Measurements from ENCODE around the gene LILRB3. TPM values are rescaled to one million over a fixed set of nuclear protein-coding genes. Genes with fewer than 3 reads are reported as not detected.
"Not testable (repeated sequence)": the region's sequence is repeated elsewhere in the genome, so short reads cannot be mapped to it uniquely, and the experiment has no call there.

LILRB3 gene
- total RNA-seq, 2 experiments from 2014 or later = 5.3 to 5.8 TPM

DNA sequence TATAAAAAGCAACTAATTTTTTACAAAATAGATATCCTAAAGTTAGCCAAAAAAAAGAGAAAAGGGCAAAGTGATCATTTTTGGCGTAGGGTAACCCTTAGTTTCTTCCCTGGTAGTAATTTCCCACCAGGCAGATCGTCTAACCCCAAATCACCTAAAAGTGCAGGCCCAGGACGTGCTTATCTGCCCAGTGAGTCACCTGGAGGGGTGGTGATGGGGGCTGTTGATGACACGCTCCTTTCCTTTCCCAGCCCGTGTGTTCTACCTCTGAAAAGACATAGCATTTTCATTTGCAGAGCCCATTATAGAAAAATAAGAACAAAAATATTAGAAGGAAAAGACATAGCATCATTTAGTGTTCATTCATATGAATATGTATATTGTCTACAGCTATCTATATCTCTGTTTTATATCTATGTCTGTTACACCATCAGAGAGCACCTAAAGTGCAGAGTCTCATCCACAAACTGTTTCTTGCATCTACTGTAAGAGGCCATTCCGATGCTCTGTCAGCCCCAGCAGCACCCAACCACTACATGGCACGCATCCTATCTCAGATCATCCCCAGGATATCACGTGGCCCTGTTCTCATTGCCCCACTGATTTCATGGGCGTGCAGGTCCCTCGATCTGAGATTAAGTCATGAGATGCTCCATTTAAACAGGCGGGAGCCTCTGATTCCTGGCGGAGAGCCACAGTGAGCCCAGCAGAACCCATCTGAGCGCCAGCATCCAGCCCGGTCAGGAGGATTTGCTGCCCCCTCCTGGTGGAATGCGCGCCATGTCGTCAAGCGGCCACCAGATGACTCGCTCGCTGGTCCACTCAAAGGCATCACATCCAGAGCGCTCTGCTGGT is 8.5 kb upstream of the LILRB3 start:
- Mint-ChIP-seq H3K27me3 (peaks cover 53% of the 10 kb centered on the region), H3K4me3 (no peak overlapping the region), H3K36me3 (ENCODE audit: low read depth) (no peaks in the 10 kb centered on the region), H3K4me1 (peaks cover 5% of the 10 kb centered on the region), H3K27ac (no peak overlapping the region), H3K9me3 (no peaks in the 10 kb centered on the region)
- CTCF ChIA-PET = interaction anchor here (0.6 kb wide), 1 partner anchor 42 kb away, joined by 5 read pairs; the partner anchor contains the start of gene MBOAT7
- DNase-seq = peak; percentile 86
- POLR2A ChIA-PET = interaction anchor here (1.0 kb wide), 2 partner anchors 20 to 31 kb away, joined by 3 to 4 read pairs; no protein-coding TSS in a partner anchor

DNA sequence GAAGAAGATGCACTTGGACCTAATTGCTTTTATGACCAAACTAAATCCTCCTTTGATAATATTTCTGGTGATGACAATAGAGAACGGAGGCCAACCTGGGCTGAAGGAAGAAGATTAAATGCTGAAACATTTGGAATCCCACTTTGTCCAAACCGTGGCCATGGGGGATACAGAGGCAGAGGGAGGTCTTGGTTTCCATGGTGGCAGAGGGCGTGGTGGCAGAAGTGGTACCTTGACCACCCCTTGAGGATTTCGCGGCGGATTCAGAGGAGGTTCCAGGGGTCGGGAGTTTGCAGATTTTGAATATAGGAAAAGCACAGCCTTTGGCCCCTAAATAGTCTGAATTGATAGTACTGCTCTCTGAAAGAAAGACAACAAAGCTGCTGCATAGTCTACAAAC is 7.2 kb upstream of the LILRB3 start:
- Mint-ChIP-seq H3K27me3 (peaks cover 52% of the 10 kb centered on the region), H3K4me3 (no peak overlapping the region), H3K9me3 (no peaks in the 10 kb centered on the region), H3K36me3 (ENCODE audit: low read depth) (no peaks in the 10 kb centered on the region), H3K27ac (no peak overlapping the region), H3K4me1 (peaks cover 5% of the 10 kb centered on the region)
- CTCF ChIA-PET = interaction anchor here (0.7 kb wide), 1 partner anchor 93 kb away, joined by 4 read pairs; no protein-coding TSS in a partner anchor
- no peak for DNase-seq
- POLR2A ChIA-PET = no interaction called here

DNA sequence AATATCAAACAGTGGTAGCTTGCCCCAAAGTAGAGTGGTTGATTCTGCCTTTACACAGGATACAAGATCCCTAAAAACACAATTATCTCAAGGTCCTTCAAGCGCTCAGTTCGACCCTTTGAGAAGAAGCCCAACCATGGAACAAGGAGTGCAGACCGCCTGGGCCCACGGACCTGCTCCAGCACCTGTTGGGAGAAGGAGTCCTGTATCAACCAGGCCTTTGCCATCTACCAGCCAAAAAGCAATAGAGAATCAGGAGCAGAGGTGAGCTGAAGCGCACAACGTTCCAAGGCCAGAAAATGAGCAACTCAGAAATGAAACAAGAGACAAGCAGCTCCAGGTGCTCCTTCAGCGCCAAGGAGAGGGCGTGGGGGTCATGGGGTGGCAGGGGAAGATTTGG is 6.3 kb upstream of the LILRB3 start:
- CTCF ChIA-PET = interaction anchor here (1.4 kb wide), 1 partner anchor 37 kb away, joined by 3 read pairs; no protein-coding TSS in a partner anchor
- POLR2A ChIA-PET = interaction anchor here (1.0 kb wide), 1 partner anchor 18 kb away, joined by 3 read pairs; no protein-coding TSS in a partner anchor
- peaks cover 43% of the 10 kb centered on the region for H3K27me3 Mint-ChIP-seq
- H3K4me1 Mint-ChIP-seq = peaks cover 5% of the 10 kb centered on the region
- H3K9me3 Mint-ChIP-seq = no peaks in the 10 kb centered on the region
- no peaks in the 10 kb centered on the region for H3K36me3 Mint-ChIP-seq (ENCODE audit: low read depth)
- no peak overlapping the region for H3K27ac Mint-ChIP-seq
- DNase-seq = no peak
- no peak overlapping the region for H3K4me3 Mint-ChIP-seq

DNA sequence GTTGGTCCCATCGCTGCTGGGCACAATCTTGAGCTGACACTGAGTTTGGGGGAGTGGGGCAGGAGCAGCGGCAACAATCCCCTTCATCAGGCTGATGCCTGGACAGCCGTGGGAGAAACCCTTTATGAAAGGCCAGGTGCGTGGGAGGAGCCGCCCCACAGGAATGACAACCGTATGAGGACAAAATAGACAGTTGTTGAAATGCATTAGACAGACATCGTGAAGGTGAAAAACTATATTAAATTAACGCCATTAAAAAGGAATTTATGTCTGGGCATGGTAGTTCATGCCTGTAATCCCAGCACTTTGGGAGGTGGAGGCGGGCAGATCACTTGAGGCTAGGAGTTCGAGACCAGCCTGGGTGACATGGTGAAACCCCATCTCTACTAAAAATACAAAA is 1.8 kb upstream of the LILRB3 start:
- H3K4me3 Mint-ChIP-seq; POLR2A ChIA-PET; DNase-seq; H3K9me3 Mint-ChIP-seq; H3K27ac Mint-ChIP-seq; CTCF ChIA-PET; H3K36me3 Mint-ChIP-seq (ENCODE audit: low read depth): not testable (repeated sequence)
- peaks cover 19% of the 10 kb centered on the region for H3K4me1 Mint-ChIP-seq
- H3K27me3 Mint-ChIP-seq = peaks cover 24% of the 10 kb centered on the region

DNA sequence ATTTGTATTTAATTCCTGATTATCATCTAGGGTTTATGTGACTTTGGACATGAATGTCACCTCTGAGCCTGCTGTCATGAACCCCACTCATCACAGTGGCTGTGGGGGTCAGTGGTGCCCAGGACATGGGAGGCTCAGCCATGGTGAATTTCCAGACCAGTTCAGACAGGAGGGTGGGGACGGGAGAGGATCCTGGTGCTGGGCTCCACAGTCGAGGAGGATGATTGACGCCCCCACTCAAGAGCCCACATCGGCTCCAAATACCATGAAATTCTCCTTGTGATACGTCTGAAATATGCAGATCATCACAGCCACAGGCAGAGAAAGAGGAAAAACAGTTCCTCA is 1.1 kb upstream of the LILRB3 start:
- POLR2A ChIA-PET; H3K36me3 Mint-ChIP-seq (ENCODE audit: low read depth); DNase-seq; CTCF ChIA-PET; H3K27ac Mint-ChIP-seq; H3K9me3 Mint-ChIP-seq; H3K4me3 Mint-ChIP-seq: not testable (repeated sequence)
- Mint-ChIP-seq H3K4me1 (peaks cover 19% of the 10 kb centered on the region), H3K27me3 (peaks cover 20% of the 10 kb centered on the region)

DNA sequence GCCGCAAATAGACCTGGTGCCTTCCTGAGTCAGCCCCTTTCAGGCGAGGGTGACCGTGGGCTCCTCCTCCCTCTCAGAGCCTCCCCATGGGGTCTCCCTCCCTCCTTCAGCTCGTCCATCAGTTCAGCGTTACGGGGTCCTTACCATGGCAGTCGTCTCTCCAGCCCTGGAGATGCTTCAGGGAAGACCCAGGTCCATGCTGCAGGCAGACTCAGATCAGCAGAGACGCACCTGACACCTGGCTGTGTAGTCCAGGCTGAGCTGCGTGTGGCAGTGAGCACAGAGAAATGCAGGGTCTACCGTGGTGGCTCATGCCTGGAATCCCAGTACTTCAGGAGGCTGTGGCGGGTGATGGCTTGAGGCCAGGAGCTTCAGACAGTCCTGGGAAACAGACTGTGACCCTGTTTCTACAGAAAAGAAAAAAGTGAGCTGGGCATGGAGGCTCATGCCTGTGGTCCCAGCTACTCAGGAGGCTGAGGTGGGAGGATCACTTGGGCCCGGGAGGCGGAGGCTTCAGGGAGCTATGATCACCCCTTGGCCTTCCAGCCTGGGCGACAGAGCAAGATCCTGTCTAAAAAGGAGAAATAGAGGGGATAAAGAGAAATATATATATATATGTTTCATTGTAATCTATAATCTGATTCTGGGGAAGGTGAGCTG is 600 bp upstream of the LILRB3 start:
- CTCF ChIA-PET; H3K9me3 Mint-ChIP-seq; DNase-seq; H3K36me3 Mint-ChIP-seq (ENCODE audit: low read depth); POLR2A ChIA-PET: not testable (repeated sequence)
- Mint-ChIP-seq H3K4me3 (peak overlapping the region; percentile 59), H3K27ac (peak overlapping the region; percentile 59), H3K27me3 (peaks cover 18% of the 10 kb centered on the region), H3K4me1 (peaks cover 19% of the 10 kb centered on the region)

DNA sequence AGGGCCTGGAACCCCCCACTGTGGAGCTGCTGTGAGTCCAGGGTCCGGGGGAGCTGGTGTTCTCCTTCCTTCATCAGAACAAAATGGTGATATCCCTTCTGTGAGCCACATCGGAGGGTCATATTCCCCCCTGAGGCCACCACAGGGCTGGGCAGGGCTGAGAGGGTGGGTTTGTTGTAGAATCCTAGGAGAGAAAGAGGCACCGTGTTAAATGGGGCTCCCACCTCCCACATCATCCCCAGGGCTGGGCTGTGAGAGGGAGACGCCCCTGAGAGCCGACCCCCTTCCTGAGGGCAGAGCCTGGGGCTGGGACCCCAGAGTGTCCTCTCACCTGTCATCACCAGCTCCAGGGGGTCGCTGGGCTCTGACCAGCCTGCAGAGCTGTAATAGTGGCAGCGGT is 860 bp downstream of the LILRB3 start:
- H3K4me3 Mint-ChIP-seq; DNase-seq; H3K27ac Mint-ChIP-seq; H3K36me3 Mint-ChIP-seq (ENCODE audit: low read depth); CTCF ChIA-PET; H3K9me3 Mint-ChIP-seq; POLR2A ChIA-PET: not testable (repeated sequence)
- Mint-ChIP-seq H3K27me3 (peaks cover 12% of the 10 kb centered on the region), H3K4me1 (peaks cover 19% of the 10 kb centered on the region)

DNA sequence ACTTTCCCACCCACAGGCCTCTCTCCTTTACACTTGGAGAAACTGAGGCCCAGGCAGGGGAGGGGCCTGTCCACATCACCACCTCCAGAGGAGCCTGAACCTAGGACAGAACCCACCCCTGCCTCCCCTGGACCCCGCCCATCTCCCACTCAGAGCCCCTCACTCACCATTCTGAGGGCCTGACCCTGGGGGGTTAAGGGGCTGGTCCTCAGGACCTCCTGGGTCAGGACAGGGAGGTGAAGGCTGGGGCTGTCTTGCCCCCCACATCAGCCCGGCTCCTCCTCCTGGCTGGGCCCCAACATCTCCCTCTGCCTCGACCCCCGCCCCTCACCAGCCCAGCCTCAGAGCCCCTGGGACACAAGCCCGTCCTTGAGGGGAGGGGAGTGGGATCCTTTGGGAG is 3.1 kb downstream of the LILRB3 start:
- H3K27me3 Mint-ChIP-seq, POLR2A ChIA-PET, H3K27ac Mint-ChIP-seq, H3K4me3 Mint-ChIP-seq, DNase-seq, H3K9me3 Mint-ChIP-seq, CTCF ChIA-PET: not testable (repeated sequence)
- Mint-ChIP-seq H3K36me3 (ENCODE audit: low read depth) (peaks cover 11% of the 10 kb centered on the region), H3K4me1 (peaks cover 19% of the 10 kb centered on the region)

DNA sequence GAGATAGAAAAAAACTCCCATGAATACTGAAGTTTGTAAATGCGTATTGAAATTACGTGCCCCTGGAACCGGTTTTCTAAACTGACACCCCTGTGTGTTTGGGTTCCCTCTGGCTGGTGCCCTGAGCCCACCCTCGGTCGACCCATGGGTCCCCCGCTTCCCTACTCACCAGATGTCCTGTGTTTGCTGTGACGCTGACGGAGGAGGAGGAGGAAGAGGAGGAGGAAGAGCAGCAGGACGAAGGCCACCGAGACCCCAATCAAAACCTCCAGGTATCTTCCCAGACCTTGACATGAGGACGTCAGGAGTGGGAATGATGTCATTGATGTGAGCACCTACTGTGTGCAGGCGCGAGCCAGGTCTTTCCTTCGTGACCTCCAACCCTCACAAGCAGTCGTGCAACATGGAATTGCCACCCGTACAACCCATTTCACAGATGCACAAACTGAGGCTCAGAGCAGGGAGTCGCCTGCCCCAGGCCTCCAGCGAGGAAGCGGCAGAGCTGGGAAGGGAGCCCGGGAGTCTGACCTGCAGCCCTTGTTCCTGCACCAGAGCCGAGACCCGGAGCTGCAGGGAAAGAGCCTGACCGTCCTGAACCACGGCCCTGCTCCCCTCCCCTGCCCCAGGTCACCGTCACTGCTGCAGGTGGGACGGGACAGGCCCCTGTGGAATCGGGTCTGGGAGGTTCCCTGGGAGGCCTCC is 3.7 kb downstream of the LILRB3 start:
- CTCF ChIA-PET = no interaction called here
- POLR2A ChIA-PET = no interaction called here
- peaks cover 7% of the 10 kb centered on the region for H3K27me3 Mint-ChIP-seq
- no peak overlapping the region for H3K27ac Mint-ChIP-seq
- peaks cover 12% of the 10 kb centered on the region for H3K36me3 Mint-ChIP-seq (ENCODE audit: low read depth)
- H3K4me1 Mint-ChIP-seq = peaks cover 19% of the 10 kb centered on the region
- no peaks in the 10 kb centered on the region for H3K9me3 Mint-ChIP-seq
- no peak for DNase-seq
- H3K4me3 Mint-ChIP-seq = no peak overlapping the region

DNA sequence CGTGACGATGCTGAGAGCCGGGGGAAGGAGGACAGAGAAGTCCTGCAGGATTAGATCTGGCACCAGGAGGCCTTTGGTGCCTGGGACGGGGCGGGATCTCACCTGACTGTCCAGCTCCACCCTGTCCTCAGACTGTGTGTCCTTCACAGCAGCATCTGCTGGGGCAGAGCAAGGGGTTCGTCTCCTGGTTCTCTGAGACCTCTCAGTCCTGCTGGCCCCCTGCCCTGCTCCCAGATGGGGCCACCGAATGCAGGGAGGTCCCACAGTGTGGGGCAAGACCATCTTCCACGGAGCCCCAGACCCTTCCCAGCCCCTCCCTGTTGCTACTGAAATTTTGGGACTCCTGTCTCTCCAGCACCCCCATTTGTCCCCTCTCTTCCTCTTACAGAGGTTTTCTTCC is 4.5 kb downstream of the LILRB3 start:
- H3K9me3 Mint-ChIP-seq = no peaks in the 10 kb centered on the region
- peaks cover 10% of the 10 kb centered on the region for H3K4me1 Mint-ChIP-seq
- no peak for DNase-seq
- POLR2A ChIA-PET = no interaction called here
- peaks cover 14% of the 10 kb centered on the region for H3K36me3 Mint-ChIP-seq (ENCODE audit: low read depth)
- peaks cover 2% of the 10 kb centered on the region for H3K27me3 Mint-ChIP-seq
- H3K4me3 Mint-ChIP-seq = no peak overlapping the region
- no peak overlapping the region for H3K27ac Mint-ChIP-seq
- CTCF ChIA-PET = no interaction called here

DNA sequence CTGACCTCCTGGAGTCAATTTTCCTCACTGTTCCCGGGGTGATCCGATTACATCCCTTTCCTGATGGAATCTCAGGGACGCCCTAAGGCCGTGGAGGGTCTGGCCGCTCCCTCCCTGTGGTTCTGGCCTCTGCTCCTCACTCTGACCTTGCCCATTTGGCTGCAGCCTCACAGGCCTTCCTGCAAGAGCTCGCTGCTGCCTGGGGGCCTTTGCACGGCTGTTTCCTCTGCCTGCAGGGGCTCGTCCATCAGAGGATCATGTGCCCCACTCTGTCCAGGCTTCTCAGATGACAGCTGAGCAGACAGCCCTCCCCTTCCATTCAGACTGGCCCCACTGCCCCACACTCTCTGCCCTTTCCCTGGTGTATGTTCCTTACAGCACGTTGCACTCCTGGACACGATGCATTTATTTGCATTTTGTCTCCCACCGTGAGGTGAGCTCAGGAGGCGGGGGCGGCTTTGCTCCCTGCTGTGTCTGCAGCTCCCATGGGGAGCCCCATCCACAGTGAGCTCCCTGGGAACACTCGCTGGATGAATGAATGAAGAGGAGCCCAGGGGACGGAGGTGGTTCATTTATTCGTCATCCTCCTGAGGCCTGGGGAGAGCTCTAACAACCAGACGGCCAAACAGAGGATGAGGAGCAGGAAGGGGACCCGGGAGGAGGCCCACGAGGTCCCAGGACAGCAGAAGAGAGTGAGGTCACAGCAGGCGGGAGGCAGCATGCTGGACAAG is 5.1 kb downstream of the LILRB3 start:
- DNase-seq, H3K4me3 Mint-ChIP-seq: not testable (repeated sequence)

DNA sequence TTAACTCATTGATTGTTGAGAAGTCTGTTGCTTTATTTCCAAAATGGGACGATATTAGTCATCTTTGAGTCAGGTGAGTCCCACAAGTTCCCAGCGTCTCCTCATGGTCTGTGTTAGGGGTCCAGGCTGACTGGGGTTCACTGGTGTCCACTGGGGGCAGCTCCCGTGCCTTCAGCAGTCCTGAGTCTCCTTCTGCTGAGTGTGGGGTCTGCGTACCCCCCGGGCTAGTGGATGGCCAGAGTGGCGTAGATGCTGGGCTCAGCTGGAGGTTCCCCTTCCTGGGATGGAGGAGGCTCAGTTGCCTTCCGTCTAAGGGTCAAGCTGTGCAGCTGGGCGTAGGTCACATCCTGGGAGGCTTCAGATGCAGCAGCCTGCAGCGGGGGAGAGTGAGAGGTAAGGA is 5.9 kb downstream of the LILRB3 start:
- no peaks in the 10 kb centered on the region for H3K27me3 Mint-ChIP-seq
- peaks cover 5% of the 10 kb centered on the region for H3K4me1 Mint-ChIP-seq
- H3K4me3 Mint-ChIP-seq = no peak overlapping the region
- no peak overlapping the region for H3K27ac Mint-ChIP-seq
- no peak for DNase-seq
- POLR2A ChIA-PET = no interaction called here
- no peaks in the 10 kb centered on the region for H3K9me3 Mint-ChIP-seq
- peaks cover 21% of the 10 kb centered on the region for H3K36me3 Mint-ChIP-seq (ENCODE audit: low read depth)
- CTCF ChIA-PET = interaction anchor here (0.7 kb wide), 1 partner anchor 41 kb away, joined by 3 read pairs; no protein-coding TSS in a partner anchor

More for the DNA sequence above, 5.1 kb downstream of the LILRB3 start:
- H3K4me1 Mint-ChIP-seq, POLR2A ChIA-PET, CTCF ChIA-PET, H3K9me3 Mint-ChIP-seq, H3K27ac Mint-ChIP-seq, H3K27me3 Mint-ChIP-seq: not testable (repeated sequence)
- peaks cover 19% of the 10 kb centered on the region for H3K36me3 Mint-ChIP-seq (ENCODE audit: low read depth)

DNA sequence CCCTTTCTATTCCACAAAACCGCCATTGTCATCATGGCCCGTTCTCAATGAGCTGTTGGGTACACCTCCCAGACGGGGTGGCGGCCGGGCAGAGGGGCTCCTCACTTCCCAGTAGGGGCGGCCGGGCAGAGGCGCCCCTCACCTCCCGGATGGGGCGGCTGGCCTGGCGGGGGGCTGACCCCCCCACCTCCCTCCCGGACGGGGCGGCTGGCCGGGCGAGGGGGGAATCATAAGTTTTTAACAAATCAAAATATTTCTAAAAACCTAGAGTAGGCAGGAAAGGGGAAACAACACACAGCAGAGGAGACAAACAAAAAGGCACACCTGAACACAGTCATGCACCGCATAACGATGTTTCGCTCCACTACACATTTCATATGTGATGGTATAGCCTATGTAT is 8.1 kb downstream of the LILRB3 start:
- peaks cover 23% of the 10 kb centered on the region for H3K4me1 Mint-ChIP-seq
- DNase-seq, H3K27ac Mint-ChIP-seq, H3K9me3 Mint-ChIP-seq, CTCF ChIA-PET, H3K27me3 Mint-ChIP-seq, H3K4me3 Mint-ChIP-seq, POLR2A ChIA-PET: not testable (repeated sequence)
- H3K36me3 Mint-ChIP-seq (ENCODE audit: low read depth) = peaks cover 33% of the 10 kb centered on the region

All from activated CD4-positive, alpha-beta memory T cell treated with anti-CD3 and anti-CD28 coated beads, Interleukin-2, amount 10 ng/mL, durations not matched to agents 7 days and 5 days (primary cell).